NT2/D1 (cell line): ENCODE measurements around the gene ZNF74.

Experiments
- SUZ12 ChIP-seq: IDR thresholded peaks from 2 replicates; pipeline ENCODE4 v1.6.1; 2011; ENCODE audit not compliant: insufficient read length, insufficient read depth; ENCODE audit errors: extremely low read depth
- YY1 ChIP-seq: IDR thresholded peaks from 2 replicates; pipeline ENCODE4 v1.6.1; 2011; ENCODE audit not compliant: insufficient read length, insufficient read depth

DNA sequence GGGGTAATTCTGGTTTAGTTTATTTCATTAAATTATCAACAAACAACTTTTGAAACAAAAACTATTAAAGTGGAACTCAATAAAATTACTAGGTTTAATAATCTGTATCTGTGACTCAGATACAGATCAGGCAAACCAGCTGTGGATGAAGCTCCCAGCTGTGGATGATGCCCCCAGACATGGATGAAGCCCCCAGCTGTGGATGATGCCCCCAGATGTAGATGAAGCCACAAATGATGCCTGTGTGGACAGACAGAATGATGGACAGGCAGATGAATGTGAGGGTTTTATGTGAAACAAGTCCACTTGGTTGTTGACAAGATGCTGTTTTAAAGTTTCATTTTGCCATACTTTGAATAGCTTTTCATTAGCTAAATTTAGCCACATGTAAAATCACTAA is 5.8 kb upstream of the ZNF74 start:
- no peak for TF ChIP-seq YY1
- no peak for TF ChIP-seq SUZ12
